NOMO-1 treated with DMSO at 0.1 percent for 48 hours (cell line): Measurements from ENCODE around the gene TOM1L2.
"Not testable (repeated sequence)": the region's sequence is repeated elsewhere in the genome, so short reads cannot be mapped to it uniquely, and the experiment has no call there.

Experiments
- DNase-seq: peaks from one replicate; lab custom pipeline; 2025; ENCODE audit not compliant: unreplicated experiment; lab: John Stamatoyannopoulos, UW

TOM1L2 gene

DNA sequence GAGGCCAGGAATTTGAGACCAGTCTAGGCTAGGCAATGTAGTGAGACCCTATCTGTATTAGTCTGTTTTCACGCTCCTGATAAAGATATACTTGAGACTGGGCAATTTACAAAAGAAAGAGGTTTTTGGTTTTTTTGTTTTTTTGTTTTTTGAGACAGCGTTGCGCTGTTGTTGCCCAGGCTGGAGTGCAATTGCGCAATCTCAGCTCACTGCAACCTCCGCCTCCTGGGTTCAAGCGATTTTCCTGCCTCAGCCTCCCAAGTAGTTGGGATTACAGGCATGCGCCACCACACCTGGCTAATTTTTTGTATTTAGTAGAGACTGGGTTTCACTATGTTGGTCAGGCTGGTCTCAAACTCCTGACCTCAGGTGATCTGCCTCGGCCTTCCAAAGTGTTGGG is 23.7 kb upstream of the TOM1L2 start:
- not testable (repeated sequence) for DNase-seq

DNA sequence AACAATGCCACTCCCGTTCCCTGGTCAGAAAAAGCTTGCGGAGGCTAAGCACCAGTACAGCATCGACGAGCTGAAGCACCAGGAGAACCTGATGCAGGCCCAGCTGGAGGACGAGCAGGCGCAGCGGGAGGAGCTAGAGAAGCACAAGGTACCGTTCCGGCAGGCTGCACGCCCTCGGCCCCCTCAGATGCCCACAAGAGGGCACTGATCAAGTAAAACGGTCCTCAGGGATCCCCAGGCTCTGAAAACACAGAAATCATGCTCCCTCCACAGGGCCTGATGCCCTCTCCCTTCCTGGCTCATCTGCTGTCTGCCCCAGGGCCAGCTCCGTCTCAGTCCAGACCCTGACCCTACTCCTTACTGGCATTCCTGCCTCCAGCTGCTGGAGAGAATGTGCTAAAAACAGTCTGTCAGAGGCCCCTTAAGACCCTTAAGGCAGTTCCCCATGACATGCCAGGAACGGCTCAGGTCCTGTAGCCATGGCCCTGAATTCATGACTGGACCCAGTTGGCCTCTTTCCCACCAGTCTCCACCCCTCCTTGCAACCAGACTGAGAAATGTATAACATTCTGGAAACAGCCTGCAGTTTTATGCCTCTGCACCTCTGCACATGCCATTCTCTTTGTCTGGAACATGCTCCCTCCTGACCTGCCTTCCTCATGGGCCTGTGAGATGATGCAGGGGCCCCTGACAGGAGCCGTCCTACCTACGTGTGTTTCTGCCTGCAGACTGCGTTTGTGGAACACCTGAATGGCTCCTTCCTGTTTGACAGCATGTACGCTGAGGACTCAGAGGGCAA is 22.3 kb upstream of the TOM1L2 start:
- DNase-seq: no peak

DNA sequence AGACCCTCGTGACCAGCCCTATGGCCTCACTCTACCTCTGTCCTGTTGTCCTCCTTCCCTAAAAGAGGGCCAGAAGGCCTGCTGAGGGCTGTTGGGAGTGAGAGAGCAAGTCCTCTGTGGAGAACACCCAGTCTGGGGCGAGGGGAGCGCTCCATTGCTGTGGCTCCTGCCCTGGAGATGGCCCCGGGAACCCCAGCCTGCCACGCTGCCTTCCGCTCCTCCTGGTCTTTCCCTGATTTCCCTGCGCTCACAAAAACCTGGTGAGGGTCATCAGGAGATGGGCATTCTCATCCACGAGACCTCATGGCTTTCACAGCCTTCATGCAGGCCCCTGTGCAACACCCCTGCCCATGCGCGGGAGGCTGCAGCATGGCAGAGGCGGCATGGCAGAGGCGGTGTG is 21.7 kb upstream of the TOM1L2 start:
- no peak for DNase-seq

DNA sequence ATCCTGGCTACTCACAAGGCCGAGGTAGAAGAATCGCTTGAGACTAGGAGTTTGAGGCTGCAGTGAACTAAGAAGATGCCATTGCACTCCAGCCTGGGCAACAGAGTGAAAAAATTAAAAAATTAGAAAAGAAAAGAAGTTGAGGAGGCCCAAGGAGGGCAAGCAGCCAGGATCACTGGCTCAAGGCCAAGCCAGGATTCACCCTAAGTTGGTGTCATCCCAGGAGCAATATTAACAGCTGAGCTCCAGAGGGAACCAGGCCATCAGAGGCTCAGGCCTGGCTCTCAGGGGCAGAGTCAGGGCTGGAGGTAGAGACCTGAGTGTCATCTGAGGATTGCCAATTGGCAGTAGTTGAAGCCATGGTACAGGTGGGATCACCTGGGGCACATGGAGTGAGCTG is 21.2 kb upstream of the TOM1L2 start:
- DNase-seq: no peak

DNA sequence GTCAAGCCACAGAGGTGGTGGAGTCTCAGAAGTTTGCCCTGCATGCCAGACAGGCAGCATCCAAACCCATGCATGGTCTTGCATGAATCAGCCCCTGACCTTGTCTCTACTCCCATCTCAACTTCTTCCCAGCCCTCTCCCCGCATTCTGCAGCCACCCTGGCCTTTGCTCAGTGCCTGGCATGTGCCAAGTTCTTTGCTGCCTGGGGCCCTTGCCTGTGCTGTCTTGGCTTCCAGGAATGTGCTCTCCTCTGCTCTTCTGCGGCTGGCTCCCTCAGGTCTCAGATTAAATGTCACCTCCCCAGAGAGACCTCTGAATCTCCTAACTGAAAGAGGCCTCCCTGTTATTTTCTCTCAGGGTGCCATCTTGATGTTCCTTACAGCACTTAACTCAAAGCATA is 18.1 kb upstream of the TOM1L2 start:
- no peak for DNase-seq

DNA sequence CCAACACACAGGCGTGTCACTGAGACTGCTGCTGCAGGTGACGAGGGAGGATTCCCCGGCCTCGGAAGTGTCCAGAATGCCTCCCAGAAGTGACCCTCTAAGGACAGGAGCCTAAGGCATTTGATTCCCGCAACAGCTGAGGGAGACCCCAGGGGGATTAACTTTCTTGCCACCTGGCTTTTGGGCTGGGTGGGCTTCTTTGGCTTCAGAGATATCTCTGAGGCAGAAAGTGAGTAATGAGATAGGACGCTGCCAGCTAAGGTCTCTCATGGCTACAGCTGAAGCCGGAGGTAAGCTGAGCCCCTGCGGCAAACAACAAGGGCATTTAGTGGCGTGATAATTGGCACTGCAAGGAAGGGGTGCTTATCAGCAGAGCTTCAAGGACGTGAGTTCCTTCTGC is 17.4 kb upstream of the TOM1L2 start:
- DNase-seq: no peak

DNA sequence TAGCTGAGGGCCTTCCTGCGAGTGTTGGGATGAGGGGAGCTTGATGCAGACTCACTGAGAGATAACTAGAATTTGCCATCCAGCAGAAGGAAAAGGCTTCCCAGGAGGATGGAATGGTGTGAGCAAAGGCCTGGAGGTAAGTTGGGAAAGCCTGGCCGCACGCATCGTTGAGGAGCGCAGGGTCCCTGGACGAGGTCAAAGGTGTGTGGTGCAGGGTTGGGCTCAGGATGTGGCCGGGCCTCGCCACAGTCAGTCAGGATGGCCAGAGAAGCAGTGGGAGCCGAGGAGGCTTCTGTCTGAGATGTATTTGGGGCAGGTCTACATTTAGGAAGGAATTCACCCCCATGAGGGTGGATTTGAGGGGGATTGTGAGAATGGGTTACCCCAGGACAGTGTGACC is 16.9 kb upstream of the TOM1L2 start:
- DNase-seq: no peak

DNA sequence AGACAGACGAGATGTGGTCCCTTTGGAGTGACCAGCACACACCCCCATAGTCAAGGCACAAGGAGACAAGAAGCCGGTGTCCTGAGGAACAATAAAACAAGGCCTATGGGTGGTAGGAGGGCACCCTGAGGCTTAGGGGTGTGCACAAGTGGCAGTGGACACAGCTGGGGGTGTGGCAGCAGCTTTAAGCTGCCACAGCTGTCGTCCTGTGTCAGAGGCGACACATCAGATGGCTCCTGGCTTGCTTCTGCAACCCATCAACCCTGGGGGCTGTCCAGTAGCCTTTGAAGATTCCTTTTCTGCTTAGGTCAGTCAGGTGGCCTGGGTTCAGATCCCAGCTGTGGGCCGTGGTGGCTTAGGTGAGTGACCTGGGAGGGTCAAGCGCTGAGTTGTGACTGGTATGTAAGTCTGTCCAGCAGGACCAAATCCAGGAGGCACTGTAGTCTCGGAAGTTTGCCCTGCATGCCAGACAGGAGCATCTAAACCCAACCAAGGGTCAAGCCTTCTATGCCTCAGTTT is 16.3 kb upstream of the TOM1L2 start:
- no peak for DNase-seq

DNA sequence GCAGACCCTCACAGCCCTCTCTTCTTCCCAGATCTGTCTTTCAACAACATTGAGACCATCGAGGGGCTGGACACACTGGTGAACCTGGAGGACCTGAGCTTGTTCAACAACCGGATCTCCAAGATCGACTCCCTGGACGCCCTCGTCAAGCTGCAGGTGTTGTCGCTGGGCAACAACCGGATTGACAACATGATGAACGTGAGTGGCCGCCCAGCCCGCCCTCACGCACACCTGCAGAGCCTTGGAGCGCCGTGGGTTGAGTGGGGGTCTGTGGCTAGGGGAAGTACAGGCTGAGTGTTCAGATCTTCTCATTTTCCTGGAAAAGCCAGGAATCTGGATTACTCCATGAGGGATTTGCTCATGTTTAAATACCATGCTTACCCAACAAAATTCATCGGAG is 15.7 kb upstream of the TOM1L2 start:
- DNase-seq: no peak

DNA sequence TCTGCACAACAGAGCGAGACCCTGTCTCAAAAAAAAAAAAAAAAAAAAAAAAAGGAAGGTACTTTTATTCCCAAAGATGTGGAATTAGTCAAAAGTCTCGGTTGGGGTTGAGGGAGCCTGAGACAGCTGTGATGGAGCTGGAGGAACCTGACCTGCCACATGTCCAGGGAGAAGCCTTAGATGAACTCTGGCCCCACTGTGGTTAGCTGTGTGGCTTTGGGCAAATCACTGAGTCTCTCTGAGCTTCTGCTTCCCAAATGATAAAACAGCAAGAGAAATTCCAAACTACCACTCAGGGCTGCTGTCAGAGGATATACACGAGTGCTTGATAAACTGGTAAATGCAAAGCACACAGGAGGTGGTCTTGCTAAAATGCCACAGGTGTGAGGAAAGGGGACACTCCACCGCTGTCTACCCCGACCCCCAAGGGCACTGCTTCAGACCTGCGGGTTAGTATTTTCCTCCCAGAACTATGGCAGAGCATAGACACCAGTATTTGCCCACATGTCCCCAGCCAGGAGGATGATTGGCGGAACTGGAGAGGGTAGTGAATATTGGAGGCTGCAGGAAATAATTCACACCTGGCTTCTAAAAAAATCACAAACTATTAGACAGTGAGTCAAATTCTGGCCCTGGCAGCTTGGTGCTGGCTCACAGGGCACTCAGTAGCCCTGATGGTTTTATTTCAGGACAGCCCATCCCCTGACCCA is 15.1 kb upstream of the TOM1L2 start:
- DNase-seq: no peak

DNA sequence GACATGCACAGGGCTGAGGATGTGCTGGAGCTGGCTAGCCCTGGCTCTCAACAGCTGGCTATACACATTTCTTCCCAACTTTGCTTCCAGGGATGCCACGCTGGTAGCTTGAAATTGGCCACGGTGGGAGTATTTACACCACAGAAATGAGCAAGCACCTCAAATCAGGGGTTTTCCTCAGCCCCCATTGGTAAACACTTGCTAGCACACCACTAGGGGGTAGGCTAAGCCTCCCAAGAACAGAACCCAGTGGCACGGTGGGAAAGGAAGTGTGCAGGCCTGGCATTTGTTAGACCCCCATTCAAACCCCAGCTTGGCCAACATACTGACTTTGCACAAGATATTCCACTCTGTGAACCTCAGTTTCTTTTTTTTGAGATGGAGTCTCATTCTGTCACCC is 13.4 kb upstream of the TOM1L2 start:
- no peak for DNase-seq

DNA sequence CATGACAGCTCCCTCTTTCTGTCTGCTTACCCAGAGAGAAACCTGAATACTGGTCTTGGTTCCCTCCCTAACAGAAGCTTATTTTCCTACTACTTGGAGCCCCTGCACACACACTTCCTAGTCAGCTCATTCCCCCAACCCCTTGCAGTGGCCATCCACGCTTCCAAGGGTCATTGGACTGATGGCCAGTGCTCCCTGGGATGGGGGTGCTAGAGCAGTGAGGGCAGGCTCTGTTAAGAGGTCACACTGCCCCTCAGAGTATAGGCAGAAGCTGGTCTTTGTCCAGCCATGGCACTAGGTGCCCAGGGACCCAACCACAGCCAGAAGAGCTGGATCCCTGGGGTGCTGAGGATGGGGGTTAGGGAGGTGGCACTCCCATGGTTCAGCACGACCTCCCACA is 13.0 kb upstream of the TOM1L2 start:
- no peak for DNase-seq

DNA sequence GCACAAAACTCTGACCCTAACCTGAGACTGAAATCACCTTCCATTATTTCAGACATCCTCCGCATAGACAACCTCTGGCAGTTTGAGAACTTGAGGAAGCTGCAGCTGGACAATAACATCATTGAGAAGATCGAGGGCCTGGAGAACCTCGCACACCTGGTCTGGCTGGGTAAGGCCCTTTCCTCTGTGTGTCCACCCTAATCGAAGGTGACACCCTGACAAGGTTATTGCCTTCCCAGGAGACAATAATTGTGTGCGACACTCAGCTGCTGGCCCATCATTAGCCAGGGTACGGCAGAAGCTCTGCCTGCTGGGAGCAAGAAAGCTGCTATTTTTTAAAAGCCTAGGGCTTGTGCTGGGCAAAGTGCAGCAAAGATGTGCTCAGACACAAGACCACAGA is 11.6 kb upstream of the TOM1L2 start:
- DNase-seq: no peak

DNA sequence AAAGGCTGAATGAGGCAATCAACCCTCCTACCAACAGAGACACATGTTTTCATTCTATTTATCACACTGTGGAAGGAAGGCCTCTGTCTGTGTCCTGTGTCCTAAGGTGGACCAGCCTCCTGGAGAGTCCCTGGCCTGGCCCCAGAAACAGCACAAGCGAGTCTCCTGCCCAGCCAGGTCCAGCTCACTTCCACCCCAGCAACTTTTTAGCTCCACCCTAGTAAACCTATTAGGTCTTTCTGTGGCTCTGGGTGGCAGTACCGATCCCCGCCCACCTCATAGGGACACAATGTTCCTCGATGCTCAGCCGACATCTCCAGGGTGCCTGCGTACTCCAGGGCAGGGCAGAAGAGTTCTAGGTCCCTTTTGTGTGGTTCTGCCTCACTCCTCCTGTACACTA is 11.2 kb upstream of the TOM1L2 start:
- no peak for DNase-seq

DNA sequence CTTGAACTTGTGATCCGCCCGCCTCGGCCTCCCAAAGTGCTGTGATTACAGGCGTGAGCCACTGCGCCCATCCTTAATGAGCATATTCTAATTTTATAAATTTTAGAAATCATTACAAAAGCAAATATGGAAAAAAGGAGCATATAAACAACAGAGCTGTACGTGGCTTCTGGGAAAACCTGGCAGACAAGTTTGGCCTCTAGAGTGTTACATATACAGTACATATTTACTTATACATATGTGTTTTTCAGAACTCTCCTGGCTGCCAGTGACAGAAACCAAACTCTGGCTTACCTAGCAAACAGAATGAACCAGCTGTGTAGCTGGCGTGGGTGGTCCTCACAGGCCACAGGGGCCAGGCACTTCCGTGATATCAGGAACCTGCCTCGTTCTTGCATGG is 10.6 kb upstream of the TOM1L2 start:
- no peak for DNase-seq

DNA sequence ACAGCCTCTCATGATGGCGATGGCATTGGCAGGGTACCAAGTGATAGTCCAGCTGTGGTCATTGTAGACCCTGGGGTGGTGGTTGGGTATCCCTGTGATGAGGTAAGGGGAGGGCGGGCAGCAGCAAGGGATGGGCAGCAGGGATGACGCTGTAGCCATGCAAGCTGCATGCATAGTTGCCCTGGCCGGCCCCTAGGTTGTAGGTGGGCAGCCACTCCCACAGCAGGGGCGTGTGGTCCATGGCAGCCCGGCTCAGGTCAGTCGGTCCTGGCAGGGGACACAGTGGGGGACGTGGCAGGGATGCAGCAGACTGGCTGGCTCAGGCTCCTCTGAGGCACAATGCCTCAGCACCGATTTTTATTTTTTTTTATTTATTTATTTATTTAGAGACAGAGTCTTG is 9.1 kb upstream of the TOM1L2 start:
- DNase-seq: no peak

DNA sequence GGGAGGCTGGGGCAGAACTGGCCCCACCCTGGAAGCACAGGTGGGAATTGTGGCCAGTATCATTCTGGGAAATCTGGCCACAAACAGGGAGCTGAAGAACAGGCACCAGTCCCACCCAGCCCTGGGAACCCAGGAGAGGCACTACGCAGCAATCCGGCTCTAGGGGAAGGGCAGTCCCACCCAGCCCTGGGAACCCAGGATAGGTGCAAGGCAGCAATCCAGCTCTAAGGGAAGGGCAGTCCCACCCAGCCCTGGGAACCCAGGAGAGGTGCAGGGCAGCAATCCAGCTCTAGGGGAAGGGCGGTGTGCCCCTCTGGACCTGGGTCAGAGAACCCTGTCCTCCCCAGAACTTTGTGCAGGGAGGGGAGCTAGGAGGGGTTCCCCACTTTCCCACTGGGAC is 7.6 kb upstream of the TOM1L2 start:
- no peak for DNase-seq

DNA sequence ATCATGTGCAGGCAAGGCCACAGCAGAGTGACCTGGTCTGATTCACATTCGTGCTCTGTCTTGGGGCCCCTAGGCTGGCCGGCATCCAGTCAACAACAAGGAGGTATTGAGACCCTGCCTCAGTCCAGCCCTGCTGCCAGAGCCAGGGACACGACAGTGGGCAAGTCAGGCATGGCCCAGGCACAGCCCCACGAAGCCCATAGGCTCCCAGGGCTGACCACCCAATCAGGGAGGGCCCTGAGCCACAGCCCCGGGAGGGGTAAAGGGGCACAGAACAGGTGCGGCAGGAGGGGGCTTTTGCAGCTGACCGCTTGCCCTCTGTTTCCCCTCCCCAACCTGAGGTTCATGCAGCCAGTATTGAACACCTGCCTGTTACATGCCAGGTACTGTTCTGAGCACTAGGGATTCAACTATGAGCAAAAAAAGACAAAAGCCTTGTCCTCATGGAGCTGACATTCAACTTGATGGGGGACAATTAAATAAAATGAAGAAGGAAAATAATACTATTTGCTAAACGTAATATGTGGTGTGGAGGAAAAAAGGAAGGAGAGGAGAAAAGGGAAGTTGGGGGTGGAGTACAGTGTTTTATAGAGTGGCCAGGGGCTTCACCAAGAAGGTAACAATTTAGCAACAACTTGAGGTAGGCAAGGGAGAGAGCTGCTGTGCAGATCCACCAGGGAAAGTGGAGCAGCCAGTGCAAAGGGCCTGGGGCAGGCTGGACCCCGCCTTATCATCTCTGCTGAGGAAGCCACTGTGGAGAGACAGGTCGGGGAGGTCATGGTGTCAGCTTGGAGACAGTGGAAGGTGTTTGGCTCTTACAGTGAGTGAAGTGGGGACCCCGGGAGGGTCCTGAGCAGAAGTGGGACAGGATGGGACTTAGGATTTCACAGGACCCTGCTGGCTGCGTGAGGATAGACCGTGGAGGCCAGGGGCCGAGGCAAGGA is 6.6 kb upstream of the TOM1L2 start:
- peak; percentile 74 for DNase-seq

DNA sequence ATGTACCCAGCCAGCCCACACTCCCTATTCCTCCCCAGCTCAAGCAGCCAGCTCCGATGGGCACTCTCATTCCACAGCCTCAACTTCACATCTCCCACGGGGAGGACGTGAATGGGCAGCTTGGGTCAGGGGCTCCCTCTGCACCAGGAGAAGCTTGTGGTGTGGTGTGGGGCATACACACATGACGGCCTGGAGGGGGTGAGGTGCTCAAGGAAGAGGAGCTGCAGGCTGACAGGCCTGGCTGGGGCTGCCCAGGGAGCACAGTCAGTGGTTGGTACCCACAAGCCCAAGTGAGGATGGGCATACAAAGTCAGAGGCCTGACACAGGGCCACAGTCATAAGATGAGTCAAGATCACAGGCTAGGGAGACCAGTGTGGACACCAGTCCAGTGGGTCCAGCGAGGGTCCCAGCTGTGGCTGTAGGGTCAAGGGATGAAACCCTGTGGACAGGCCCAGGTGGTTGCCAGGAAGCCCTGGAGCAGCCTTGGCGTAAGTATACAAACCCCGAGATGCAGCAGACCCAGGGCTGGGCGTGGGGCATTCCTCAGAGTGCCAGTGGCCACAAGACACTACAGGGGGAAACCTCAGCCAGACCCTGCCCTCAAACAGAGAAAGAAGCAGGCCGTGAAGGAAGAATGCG is 4.9 kb upstream of the TOM1L2 start:
- DNase-seq: no peak

DNA sequence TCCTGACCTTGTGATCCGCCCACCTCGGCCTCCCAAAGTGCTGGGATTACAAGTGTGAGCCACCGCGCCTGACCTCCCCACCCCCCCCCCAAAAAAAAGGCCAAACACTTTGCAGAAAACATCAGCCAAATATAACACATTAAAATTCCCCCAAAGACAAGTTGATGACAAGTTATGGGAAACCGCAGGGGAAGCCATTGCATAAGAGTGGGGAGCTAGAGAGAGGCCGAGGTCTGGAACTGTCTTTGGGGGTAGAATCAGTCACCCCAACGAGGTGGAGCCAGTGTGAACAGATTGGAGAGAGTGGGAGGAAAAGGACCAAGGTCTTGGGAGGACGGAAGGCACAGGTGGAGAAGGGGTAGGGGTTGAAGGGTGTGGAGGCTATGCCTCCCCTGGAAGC is 3.2 kb upstream of the TOM1L2 start:
- peak; percentile 74 for DNase-seq

DNA sequence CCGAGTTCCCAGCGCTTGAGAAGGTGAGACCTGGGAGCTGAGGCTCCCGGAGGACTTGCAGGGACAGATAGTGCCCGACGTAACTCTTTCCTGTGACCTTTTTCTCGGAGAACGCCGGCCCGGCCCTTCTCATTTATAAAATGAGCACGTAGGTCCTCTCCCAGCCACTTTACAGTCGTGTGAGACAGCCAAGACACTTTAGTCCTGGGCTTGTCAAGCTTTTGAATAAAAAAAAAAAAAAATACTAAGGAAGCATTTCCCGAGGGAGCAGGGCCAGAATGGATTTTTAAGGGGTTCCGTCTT is 703 bp upstream of the TOM1L2 start:
- DNase-seq: no peak
